ENCODE data around the gene P3H3. TPM values are rescaled to one million over a fixed set of nuclear protein-coding genes. Genes with fewer than 3 reads are reported as not detected.

The P3H3 gene
- total and polyA plus RNA-seq, 2 experiments from 2014 or later = 16.4 to 38.2 TPM

DNA sequence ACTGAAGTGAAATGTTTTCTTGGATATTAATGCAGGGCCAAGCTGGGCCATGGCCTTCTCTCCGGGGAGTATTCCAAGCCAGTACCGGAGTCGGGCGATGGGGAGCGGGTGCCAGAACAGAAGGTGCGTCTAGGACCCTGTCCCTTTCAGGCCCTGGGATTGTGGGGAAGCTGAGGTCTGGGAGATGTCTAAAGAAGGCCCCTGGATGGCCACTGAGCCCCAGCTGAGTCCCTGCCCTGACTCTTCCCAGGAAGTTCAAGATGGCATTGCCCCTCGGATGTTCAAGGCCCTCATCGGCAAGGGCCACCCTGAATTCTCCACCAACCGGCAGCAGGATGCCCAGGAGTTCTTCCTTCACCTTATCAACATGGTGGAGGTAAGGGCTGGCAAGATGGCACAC is 31.9 kb downstream of the P3H3 start:
- Histone ChIP-seq H3F3A (replicated peaks; ENCODE audit: low read depth) (no peaks in the 10 kb centered on the region; the same call in 1 of the 2 replicates), H3K4me1 (ENCODE audit: insufficient read depth) (no peaks in the 10 kb centered on the region), H3K4me3 (no peak overlapping the region), H3K9me2 (ENCODE audit: insufficient read depth) (no peaks in the 10 kb centered on the region), H4K20me1 (replicated peaks; ENCODE audit: insufficient read depth) (no peaks in the 10 kb centered on the region; the same call in 1 of the 2 replicates), H3K27ac (ENCODE audit: low read depth) (no peak overlapping the region), H3K4me2 (no peak overlapping the region), H3K36me3 (ENCODE audit: insufficient read depth) (peaks cover 27% of the 10 kb centered on the region), H2AFZ (no peak overlapping the region), H3K79me2 (replicated peaks; ENCODE audit: insufficient read depth) (peaks cover 5% of the 10 kb centered on the region), H3K27me3 (ENCODE audit: insufficient read depth) (no peaks in the 10 kb centered on the region)
- Mint-ChIP-seq H3K4me3 (no peak overlapping the region), H3K27ac (no peak overlapping the region), H3K36me3 (ENCODE audit: low read depth) (peaks cover 87% of the 10 kb centered on the region), H3K9me3 (no peaks in the 10 kb centered on the region; the same call in 2 of the 3 replicates), H3K4me1 (peaks cover 1% of the 10 kb centered on the region; the same call in 2 of the 3 replicates), H3K27me3 (ENCODE audit: insufficient read depth, low read depth, poor library complexity) (peaks cover 5% of the 10 kb centered on the region)
- ATAC-seq (no peak), DNase-seq (ENCODE audit: low spot score) (no peak)
- TF ChIP-seq EZH2phosphoT487 (IDR thresholded peaks at IDR 0.05; ENCODE audit: unreplicated experiment) (no peak), EZH2 (IDR thresholded peaks at IDR 0.05; ENCODE audit: low read depth, unreplicated experiment) (no peak)
- TF ChIP-seq, protein P1, sequence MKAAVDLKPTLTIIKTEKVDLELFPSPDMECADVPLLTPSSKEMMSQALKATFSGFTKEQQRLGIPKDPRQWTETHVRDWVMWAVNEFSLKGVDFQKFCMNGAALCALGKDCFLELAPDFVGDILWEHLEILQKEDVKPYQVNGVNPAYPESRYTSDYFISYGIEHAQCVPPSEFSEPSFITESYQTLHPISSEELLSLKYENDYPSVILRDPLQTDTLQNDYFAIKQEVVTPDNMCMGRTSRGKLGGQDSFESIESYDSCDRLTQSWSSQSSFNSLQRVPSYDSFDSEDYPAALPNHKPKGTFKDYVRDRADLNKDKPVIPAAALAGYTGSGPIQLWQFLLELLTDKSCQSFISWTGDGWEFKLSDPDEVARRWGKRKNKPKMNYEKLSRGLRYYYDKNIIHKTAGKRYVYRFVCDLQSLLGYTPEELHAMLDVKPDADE (IDR thresholded peaks at IDR 0.05) = no peak

DNA sequence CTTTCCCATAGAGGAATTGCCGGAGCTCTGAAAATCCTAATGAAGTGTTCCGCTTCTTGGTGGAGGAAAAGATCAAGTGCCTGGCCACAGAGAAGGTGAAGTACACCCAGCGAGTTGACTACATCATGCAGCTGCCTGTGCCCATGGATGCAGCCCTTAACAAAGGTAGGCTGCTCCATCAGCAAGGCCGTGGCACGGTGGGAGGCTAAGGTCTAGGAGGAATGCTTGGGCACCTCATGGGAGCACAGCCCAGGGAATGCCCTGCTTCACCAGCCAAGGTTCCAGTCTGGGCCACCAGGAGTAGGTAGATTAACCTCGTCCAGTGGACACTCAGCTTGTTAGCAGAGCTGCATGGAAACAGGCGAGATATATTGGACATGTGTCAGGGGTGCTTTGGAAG is 32.7 kb downstream of the P3H3 start:
- no peak overlapping the region for H2AFZ ChIP-seq
- Mint-ChIP-seq H3K36me3 (ENCODE audit: low read depth) (peaks cover 90% of the 10 kb centered on the region), H3K27me3 (ENCODE audit: insufficient read depth, low read depth, poor library complexity) (peaks cover 12% of the 10 kb centered on the region), H3K4me1 (peaks cover 8% of the 10 kb centered on the region), H3K9me3 (no peaks in the 10 kb centered on the region; the same call in 2 of the 3 replicates), H3K27ac (no peak overlapping the region), H3K4me3 (no peak overlapping the region; the same call in 2 of the 3 replicates)
- H3K4me3 ChIP-seq = no peak overlapping the region
- no peaks in the 10 kb centered on the region for H3K9me2 ChIP-seq (ENCODE audit: insufficient read depth)
- no peaks in the 10 kb centered on the region for H4K20me1 ChIP-seq (replicated peaks; ENCODE audit: insufficient read depth)
- peaks cover 7% of the 10 kb centered on the region; the same call in 1 of the 2 replicates for H3K4me1 ChIP-seq (ENCODE audit: insufficient read depth)
- H3F3A ChIP-seq (replicated peaks; ENCODE audit: low read depth) = peaks cover 6% of the 10 kb centered on the region
- H3K27me3 ChIP-seq (ENCODE audit: insufficient read depth) = no peaks in the 10 kb centered on the region
- ATAC-seq (no peak), DNase-seq (ENCODE audit: low spot score) (no peak)
- H3K27ac ChIP-seq (ENCODE audit: low read depth) = no peak overlapping the region
- H3K36me3 ChIP-seq (ENCODE audit: insufficient read depth) = peaks cover 22% of the 10 kb centered on the region
- TF ChIP-seq POLR2AphosphoS5 (IDR thresholded peaks at IDR 0.05; ENCODE audit: low read depth) (no peak), EZH2 (IDR thresholded peaks at IDR 0.05; ENCODE audit: low read depth, unreplicated experiment) (no peak), ZNF331 (CRISPR knock-in tag; IDR thresholded peaks at IDR 0.05; ENCODE audit: low read depth) (no peak), ZNF114 (CRISPR knock-in tag; IDR thresholded peaks at IDR 0.05) (no peak), EZH2phosphoT487 (IDR thresholded peaks at IDR 0.05; ENCODE audit: unreplicated experiment) (no peak), JUNB (IDR thresholded peaks at IDR 0.05; ENCODE audit: unreplicated experiment) (no peak), NANOG (IDR thresholded peaks at IDR 0.05; ENCODE audit: borderline replicate concordance) (no peak), CREB1 (CRISPR knock-in tag; IDR thresholded peaks at IDR 0.05; ENCODE audit: low read depth) (no peak)
- TF ChIP-seq, protein P2, sequence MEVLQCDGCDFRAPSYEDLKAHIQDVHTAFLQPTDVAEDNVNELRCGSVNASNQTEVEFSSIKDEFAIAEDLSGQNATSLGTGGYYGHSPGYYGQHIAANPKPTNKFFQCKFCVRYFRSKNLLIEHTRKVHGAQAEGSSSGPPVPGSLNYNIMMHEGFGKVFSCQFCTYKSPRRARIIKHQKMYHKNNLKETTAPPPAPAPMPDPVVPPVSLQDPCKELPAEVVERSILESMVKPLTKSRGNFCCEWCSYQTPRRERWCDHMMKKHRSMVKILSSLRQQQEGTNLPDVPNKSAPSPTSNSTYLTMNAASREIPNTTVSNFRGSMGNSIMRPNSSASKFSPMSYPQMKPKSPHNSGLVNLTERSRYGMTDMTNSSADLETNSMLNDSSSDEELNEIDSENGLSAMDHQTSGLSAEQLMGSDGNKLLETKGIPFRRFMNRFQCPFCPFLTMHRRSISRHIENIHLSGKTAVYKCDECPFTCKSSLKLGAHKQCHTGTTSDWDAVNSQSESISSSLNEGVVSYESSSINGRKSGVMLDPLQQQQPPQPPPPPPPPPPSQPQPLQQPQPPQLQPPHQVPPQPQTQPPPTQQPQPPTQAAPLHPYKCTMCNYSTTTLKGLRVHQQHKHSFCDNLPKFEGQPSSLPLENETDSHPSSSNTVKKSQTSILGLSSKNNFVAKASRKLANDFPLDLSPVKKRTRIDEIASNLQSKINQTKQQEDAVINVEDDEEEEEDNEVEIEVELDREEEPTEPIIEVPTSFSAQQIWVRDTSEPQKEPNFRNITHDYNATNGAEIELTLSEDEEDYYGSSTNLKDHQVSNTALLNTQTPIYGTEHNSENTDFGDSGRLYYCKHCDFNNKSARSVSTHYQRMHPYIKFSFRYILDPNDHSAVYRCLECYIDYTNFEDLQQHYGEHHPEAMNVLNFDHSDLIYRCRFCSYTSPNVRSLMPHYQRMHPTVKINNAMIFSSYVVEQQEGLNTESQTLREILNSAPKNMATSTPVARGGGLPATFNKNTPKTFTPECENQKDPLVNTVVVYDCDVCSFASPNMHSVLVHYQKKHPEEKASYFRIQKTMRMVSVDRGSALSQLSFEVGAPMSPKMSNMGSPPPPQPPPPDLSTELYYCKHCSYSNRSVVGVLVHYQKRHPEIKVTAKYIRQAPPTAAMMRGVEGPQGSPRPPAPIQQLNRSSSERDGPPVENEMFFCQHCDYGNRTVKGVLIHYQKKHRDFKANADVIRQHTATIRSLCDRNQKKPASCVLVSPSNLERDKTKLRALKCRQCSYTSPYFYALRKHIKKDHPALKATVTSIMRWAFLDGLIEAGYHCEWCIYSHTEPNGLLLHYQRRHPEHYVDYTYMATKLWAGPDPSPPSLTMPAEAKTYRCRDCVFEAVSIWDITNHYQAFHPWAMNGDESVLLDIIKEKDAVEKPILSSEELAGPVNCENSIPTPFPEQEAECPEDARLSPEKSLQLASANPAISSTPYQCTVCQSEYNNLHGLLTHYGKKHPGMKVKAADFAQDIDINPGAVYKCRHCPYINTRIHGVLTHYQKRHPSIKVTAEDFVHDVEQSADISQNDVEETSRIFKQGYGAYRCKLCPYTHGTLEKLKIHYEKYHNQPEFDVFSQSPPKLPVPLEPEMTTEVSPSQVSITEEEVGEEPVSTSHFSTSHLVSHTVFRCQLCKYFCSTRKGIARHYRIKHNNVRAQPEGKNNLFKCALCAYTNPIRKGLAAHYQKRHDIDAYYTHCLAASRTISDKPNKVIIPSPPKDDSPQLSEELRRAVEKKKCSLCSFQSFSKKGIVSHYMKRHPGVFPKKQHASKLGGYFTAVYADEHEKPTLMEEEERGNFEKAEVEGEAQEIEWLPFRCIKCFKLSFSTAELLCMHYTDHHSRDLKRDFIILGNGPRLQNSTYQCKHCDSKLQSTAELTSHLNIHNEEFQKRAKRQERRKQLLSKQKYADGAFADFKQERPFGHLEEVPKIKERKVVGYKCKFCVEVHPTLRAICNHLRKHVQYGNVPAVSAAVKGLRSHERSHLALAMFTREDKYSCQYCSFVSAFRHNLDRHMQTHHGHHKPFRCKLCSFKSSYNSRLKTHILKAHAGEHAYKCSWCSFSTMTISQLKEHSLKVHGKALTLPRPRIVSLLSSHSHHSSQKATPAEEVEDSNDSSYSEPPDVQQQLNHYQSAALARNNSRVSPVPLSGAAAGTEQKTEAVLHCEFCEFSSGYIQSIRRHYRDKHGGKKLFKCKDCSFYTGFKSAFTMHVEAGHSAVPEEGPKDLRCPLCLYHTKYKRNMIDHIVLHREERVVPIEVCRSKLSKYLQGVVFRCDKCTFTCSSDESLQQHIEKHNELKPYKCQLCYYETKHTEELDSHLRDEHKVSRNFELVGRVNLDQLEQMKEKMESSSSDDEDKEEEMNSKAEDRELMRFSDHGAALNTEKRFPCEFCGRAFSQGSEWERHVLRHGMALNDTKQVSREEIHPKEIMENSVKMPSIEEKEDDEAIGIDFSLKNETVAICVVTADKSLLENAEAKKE (CRISPR knock-in tag; IDR thresholded peaks at IDR 0.05) = no peak
- TF ChIP-seq, protein P3, sequence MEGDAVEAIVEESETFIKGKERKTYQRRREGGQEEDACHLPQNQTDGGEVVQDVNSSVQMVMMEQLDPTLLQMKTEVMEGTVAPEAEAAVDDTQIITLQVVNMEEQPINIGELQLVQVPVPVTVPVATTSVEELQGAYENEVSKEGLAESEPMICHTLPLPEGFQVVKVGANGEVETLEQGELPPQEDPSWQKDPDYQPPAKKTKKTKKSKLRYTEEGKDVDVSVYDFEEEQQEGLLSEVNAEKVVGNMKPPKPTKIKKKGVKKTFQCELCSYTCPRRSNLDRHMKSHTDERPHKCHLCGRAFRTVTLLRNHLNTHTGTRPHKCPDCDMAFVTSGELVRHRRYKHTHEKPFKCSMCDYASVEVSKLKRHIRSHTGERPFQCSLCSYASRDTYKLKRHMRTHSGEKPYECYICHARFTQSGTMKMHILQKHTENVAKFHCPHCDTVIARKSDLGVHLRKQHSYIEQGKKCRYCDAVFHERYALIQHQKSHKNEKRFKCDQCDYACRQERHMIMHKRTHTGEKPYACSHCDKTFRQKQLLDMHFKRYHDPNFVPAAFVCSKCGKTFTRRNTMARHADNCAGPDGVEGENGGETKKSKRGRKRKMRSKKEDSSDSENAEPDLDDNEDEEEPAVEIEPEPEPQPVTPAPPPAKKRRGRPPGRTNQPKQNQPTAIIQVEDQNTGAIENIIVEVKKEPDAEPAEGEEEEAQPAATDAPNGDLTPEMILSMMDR (conservative IDR thresholded peaks at IDR 0.05; ENCODE audit: low read depth in 2 of 2) = no peak
- TF ChIP-seq, protein P1 (IDR thresholded peaks at IDR 0.05) = no peak
- H3K79me2 ChIP-seq (replicated peaks; ENCODE audit: insufficient read depth) = no peaks in the 10 kb centered on the region
- no peak overlapping the region for H3K4me2 ChIP-seq
